ENCODE measurements around the gene SLC35A5.

The SLC35A5 gene

DNA sequence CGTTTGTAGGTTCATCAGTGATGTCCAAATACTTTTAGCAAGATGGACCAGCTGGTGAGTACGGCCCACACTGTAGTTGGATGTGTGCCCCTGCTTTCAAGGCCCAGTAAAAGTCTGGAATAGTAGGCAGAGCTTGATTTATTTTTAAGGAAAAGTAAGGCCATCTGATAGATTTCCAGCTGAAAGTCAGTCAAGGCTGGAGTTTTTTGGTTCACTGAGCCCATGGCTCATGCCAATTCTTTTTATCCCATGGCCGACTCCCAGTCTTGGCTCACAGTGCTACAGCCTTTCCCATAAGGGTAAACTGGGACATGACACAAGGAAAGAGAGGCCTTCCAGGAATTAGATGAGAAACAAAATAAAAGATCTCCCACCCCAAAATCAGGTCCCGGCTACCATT lies 65.6 kb downstream of the SLC35A5 start:
- no peak for DNase-seq

DNA sequence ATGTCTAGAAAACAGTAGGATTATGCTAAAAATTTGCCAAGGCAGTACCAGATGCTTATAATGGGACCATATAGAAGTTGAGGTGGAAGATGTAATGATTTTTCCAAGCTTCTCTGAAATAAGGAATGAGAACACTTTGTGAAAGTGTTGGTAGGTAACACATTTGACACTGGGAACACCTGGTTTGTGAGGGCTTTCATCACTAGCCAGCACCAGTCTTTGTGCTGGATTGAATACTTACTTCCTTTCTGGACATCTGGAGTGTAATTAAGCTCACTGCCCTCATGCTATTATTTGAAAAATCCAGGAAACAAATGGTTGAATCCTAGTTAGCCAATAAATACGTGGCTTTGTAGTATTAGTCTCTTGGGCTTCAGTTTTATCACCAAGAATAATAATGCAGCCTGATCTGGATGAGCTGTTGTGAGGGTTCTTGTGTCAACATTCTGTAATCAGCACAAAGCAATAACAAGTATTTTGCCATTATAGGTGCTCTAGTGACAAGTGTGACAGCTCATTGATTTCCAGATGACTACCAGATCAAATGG lies 66.1 kb downstream of the SLC35A5 start:
- no peak for DNase-seq

DNA sequence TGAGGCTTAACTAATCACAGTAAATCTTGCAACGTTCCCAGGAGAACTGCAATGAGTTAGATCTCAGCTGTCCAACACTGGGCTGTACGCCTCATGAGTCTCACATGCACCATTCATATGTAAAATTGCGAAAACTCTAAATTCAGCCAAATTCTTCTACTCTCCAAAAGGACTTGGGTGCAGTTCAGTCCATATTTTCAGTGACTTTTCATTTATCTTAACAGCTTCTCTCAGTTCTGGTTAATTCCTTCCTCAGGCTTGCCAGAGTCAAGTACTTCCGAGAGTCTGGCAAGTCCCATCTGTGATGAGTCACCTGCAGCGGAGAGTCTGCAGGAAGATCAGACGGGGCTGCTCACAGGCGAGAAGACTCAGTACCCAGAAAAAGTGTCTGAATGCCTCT lies 67.6 kb downstream of the SLC35A5 start:
- DNase-seq: peak; percentile 11

DNA sequence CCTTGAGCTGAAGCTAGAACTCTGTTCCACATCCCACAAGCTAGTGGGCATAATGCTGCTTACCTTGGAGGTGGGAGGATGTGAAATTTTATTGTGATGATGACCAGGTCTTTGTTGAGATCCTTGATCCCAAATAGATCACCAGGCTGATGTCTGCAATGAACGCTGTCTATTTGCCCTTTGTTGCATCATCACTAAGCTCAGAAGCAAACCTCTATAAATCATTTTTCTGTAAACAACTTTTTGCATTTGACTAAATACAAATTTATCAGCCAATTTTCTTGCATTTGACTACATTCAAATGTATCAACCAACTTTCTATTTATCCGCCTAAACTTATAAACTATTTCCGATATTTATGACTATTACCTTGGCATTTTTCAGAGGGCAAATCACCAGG lies 69.4 kb downstream of the SLC35A5 start:
- DNase-seq: no peak

DNA sequence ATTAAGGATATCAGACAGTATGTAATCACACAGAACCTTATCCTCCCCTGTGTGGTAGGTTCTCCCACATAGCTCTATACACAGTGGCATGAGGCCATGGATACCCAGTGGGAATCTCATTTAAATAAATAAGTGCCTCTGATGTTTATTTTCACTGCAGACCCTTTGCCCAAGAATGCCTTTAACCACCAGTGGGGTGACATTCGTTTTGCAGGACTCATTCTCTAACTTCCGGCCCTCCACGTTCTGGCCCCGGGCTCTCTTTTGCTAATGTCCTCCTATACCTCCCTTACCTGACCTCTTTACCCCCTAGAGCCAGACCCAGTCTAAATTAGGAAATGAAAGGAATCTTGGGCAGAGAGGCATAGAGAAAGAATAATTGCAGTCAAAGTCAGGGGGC lies 70.8 kb downstream of the SLC35A5 start:
- DNase-seq: no peak

DNA sequence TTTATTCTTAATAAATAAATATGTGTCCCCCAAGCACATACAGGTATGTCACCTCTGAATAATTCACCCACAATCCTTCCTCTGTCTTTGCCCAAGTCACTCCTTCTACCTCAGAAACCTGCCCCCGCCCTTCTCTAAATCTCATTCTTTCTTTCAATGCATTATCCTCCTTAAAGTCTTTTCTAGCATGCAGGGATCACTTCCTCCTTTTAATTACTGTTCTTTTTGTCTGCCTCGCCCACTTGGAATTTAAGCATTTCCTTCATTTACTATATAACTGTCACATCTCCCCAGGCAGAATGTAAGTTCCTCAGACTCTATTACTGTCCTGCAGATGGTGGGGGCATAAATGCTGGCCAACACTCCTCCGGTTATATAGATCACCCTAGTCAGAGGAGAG lies 71.3 kb downstream of the SLC35A5 start:
- no peak for DNase-seq

DNA sequence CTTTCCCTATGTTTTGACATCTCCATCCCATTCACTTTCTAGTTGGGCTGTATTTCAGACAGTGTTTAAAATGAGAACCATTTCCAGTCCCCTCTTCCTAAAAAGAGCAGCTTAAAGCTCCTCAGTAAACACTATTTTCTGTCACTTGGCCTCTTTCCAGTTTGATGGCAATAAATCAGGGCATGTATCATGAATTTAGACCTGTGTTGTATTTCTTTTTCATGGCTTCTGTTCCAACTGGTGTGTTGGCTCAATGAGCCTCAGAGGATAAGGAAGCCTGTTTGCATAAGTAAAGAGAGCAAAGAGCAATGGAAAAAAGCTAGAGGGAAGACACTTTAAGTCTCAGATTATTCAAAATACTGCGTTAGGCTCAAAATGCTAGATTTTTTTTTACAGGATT lies 71.9 kb downstream of the SLC35A5 start:
- no peak for DNase-seq

DNA sequence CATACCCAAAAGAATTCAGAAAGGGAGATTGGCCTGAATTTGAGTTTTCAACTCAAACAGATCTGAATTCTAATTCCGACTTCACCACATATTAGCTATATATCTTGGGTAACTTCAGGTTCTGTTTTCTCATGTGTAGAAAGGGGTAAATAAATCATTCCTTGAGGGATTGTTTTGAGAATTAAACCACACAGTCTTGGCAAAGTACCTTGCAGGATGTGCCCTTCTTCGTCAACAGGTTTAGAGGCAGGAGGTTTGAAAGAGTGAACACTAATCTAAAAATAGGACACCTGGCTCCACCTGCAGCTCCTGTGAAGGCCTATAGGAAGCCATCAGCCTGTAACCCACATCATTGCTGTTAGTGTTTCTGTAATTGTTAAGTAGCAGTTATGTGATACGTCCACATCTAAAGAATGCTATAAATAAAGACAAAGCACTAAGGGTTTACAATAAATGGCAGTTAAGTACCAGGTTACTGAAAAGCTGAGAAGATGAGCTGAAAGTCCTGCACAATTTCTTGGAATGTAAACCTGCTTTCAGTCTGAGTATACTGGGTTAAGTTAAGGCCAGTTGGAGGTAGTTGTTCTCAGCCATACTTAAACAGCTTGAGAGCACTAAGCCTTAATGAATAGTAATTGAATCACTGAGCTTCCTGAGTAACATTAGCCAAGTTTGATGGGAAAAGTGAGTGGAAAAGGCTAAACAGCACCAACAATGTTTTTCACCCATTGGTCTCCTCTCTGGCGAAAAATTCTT lies 73.1 kb downstream of the SLC35A5 start:
- no peak for DNase-seq
